ENCODE measurements around the gene L2HGDH.

- no peak for TF ChIP-seq CTCF (IDR thresholded peaks at IDR 0.05 in 2 of 3, conservative IDR thresholded peaks at IDR 0.05 in 1 of 3; ENCODE audit: control insufficient read depth in 2 of 3, extremely low read depth in 1 of 3, insufficient read depth in 1 of 3, low read depth in 3 of 3, low read length in 3 of 3)
- no peak for TF ChIP-seq DPF2 (IDR thresholded peaks at IDR 0.05)
- TF ChIP-seq SUZ12 (IDR thresholded peaks at IDR 0.05; ENCODE audit: unreplicated experiment): no peak
Observed at GRCh38 chr14:50343434-50343833, 31.4 kb upstream of the L2HGDH start.
